Esophagus muscularis mucosa (tissue), 4 donors: ENCODE data around the gene PARP14.

ENCODE experiments used
- EP300 ChIP-seq: sonication (generic); formaldehyde crosslinking; IDR thresholded peaks from one replicate; pipeline ENCODE4 v1.6.1; 2017; ENCODE audit warnings: antibody characterized with exemption
- POLR2A ChIP-seq: fragments of 450-650 bp; IDR thresholded peaks from one replicate; pipeline ENCODE4 v1.6.1; 2017; ENCODE audit warnings: antibody characterized with exemption, moderate library complexity, mild to moderate bottlenecking, low read depth
- POLR2AphosphoS5 ChIP-seq, 2 donors: sonication (generic); formaldehyde crosslinking; IDR thresholded peaks; one replicate each; pipeline ENCODE4 v1.6.1; 2017; ENCODE audit warnings: antibody characterized with exemption in 2 of 2
- TF ChIP-seq, protein P1 (sequence below), 3 experiments: fragments of 200-600 bp in 2 of 3; fragments of 450-650 bp in 1 of 3; sonication (generic) in 2 of 3; IDR thresholded peaks; one replicate each; pipeline ENCODE4 v1.5.1; 2017 to 2019; ENCODE audit warnings: antibody characterized with exemption in 3 of 3, mild to moderate bottlenecking in 2 of 3, moderate library complexity in 1 of 3

DNA sequence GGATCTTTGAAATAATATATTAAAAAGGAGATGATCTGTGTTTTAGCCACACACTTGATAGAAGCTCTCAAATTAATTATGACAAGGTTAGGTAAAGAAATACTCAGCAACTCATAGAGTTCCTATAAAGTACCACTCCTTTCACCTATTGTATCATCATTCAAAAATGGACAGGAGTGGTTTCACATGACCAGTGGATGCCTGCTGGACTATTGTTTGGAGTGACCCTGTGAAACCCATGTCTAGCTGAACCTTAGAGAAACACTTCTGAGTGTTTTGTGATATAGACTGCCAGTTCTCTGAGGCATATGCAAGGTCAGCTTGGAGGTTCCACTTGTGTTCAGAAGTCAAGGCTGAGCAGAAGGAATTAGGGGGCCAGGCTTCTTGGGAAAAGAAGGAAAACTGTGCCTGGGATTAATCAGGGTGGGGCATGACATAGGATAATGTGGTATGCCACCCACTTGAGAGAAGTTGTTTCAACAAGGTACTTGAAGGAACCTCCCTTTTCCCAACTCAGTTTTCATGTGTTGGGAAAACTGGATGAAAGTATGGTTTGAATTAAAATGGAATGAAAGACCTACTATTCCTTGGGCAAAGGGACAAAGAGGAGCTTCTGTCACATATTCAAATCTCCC, 15.4 kb downstream of the PARP14 start:
- no peak for TF ChIP-seq POLR2AphosphoS5 (IDR thresholded peaks at IDR 0.05)
- TF ChIP-seq, protein P1, sequence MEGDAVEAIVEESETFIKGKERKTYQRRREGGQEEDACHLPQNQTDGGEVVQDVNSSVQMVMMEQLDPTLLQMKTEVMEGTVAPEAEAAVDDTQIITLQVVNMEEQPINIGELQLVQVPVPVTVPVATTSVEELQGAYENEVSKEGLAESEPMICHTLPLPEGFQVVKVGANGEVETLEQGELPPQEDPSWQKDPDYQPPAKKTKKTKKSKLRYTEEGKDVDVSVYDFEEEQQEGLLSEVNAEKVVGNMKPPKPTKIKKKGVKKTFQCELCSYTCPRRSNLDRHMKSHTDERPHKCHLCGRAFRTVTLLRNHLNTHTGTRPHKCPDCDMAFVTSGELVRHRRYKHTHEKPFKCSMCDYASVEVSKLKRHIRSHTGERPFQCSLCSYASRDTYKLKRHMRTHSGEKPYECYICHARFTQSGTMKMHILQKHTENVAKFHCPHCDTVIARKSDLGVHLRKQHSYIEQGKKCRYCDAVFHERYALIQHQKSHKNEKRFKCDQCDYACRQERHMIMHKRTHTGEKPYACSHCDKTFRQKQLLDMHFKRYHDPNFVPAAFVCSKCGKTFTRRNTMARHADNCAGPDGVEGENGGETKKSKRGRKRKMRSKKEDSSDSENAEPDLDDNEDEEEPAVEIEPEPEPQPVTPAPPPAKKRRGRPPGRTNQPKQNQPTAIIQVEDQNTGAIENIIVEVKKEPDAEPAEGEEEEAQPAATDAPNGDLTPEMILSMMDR (IDR thresholded peaks at IDR 0.05), result no peak
- no peak for TF ChIP-seq POLR2A
- TF ChIP-seq EP300, result no peak
